Fibroblast of lung (primary cell): ENCODE measurements around the gene NUDT7.

ENCODE experiments used
- EZH2 ChIP-seq: IDR thresholded peaks from 2 replicates; pipeline ENCODE4 v1.5.1; 2012; ENCODE audit warnings: low read length, control low read depth, mild to moderate bottlenecking; ENCODE audit errors: missing control alignments
- TF ChIP-seq, protein P1 (sequence below), 2 donors: IDR thresholded peaks in 1 of 2; conservative IDR thresholded peaks in 1 of 2; 1 replicate in 1 of 2; 2 replicates in 1 of 2; pipeline ENCODE4 v1.5.1; 2011 to 2012; ENCODE audit warnings: low read length in 2 of 2, control low read depth in 1 of 2, inconsistent platforms in 1 of 2, low read depth in 1 of 2, mild to moderate bottlenecking in 1 of 2

DNA sequence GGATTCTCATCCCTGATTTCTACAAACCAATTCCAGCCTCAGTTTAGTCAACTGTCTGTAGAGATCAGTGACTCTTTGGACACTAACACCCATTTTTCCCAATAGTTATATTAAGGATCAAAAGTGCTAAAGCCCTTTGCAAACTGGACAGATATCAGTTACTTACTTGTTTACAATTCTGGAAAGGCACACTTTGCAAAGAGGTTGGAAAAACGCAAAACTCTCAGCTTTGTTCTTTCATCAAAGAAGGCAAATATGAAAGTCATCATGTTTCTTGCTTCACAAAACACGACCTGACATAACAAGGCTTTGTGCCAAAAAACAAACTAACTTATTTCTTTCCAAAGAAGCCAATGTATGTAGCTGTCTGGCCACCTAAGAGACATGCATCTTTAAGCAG, 39.9 kb downstream of the NUDT7 start:
- TF ChIP-seq, protein P1, sequence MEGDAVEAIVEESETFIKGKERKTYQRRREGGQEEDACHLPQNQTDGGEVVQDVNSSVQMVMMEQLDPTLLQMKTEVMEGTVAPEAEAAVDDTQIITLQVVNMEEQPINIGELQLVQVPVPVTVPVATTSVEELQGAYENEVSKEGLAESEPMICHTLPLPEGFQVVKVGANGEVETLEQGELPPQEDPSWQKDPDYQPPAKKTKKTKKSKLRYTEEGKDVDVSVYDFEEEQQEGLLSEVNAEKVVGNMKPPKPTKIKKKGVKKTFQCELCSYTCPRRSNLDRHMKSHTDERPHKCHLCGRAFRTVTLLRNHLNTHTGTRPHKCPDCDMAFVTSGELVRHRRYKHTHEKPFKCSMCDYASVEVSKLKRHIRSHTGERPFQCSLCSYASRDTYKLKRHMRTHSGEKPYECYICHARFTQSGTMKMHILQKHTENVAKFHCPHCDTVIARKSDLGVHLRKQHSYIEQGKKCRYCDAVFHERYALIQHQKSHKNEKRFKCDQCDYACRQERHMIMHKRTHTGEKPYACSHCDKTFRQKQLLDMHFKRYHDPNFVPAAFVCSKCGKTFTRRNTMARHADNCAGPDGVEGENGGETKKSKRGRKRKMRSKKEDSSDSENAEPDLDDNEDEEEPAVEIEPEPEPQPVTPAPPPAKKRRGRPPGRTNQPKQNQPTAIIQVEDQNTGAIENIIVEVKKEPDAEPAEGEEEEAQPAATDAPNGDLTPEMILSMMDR (conservative IDR thresholded peaks at IDR 0.05 in 1 of 2, IDR thresholded peaks at IDR 0.05 in 1 of 2; ENCODE audit: low read depth in 1 of 2, low read length in 2 of 2) = no peak
- no peak for TF ChIP-seq EZH2
